Right lobe of liver (tissue), 4 donors: Measurements from ENCODE around the gene PLXNB1.

ENCODE experiments used
- CTCF ChIP-seq, 4 donors: fragments of 200-600 bp in 3 of 4; fragments of 450-650 bp in 1 of 4; IDR thresholded peaks; one replicate each; pipeline versions ENCODE4 v1.5.1 to v1.8.0; 2016 to 2022; ENCODE audit warnings: antibody characterized with exemption in 4 of 4, mild to moderate bottlenecking in 2 of 4
- POLR2A ChIP-seq: fragments of 450-650 bp; IDR thresholded peaks from one replicate; pipeline ENCODE4 v1.6.1; 2017; ENCODE audit warnings: antibody characterized with exemption, mild to moderate bottlenecking
- donor health status: DM: no; HTN: no; CAD: no.
- donor health status: DM: no; HTN: no; CAD: no.
- donor health status: DM: no; HTN: yes; CAD: no.

DNA sequence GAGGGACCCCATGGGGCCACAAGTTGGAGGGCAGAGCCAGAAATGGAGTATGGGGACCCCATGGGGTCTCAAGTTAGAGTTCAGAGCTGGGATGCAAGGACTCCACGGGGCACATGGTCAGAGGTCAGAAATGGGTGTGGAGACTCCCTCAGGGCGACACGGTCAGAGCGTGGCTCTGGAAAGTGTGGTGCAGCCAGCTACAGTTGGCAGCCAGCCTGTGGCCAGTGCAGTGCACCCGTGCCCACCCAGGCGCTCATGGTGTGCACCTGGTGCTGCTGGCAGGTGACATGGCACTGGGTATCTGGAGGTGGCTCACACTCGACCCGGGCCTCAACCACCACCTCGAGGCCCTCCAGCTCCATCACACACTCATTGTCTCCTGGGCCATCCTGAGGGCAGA lies 11.2 kb downstream of the PLXNB1 start:
- TF ChIP-seq CTCF (IDR thresholded peaks at IDR 0.05) (no peak), POLR2A (no peak)
